Measurements from ENCODE around the gene LIMS1. TPM values are rescaled to one million over a fixed set of nuclear protein-coding genes. Genes with fewer than 3 reads are reported as not detected.
"Not testable (repeated sequence)": the region's sequence is repeated elsewhere in the genome, so short reads cannot be mapped to it uniquely, and the experiment has no call there.

LIMS1 gene
- total and polyA plus RNA-seq, 2 donors (not counting 3 experiments of a cell fraction or from before 2014, with no cell fraction given) = 153 to 229 TPM

- peaks cover 16% of the 10 kb centered on the region for H3K79me2 ChIP-seq (ENCODE audit: control insufficient read depth, insufficient read depth, low read length)
Observed at GRCh38 chr2:108643261-108643849, 109.1 kb downstream of the LIMS1 start.

GRCh38 chr2:108643862-108644261, 109.6 kb downstream of the LIMS1 start:
- not testable (repeated sequence) for FAIRE-seq
- H3K79me2 ChIP-seq (ENCODE audit: control insufficient read depth, insufficient read depth, low read length) = peaks cover 13% of the 10 kb centered on the region

More at GRCh38 chr2:108643261-108643849, 109.1 kb downstream of the LIMS1 start:
- Histone ChIP-seq H3K4me1 (ENCODE audit: control insufficient read depth, extremely low read depth, insufficient read depth, low read length) (peaks cover 19% of the 10 kb centered on the region), H3K27me3 (ENCODE audit: control insufficient read depth in 2 of 2, insufficient read depth in 2 of 2, low read length in 2 of 2) (no peaks in the 10 kb centered on the region), H3K4me3 (replicated peaks in 1 of 3; ENCODE audit: insufficient read depth in 1 of 3, low read depth in 1 of 3, low read length in 3 of 3) (no peak overlapping the region), H3K9ac (replicated peaks; ENCODE audit: extremely low read depth, insufficient read depth, low read length) (no peak overlapping the region), H2AFZ (ENCODE audit: low read depth, low read length) (no peak overlapping the region), H3K9me1 (replicated peaks; ENCODE audit: control insufficient read depth, extremely low read depth, insufficient read depth, low read length) (no peaks in the 10 kb centered on the region), H3K27ac (ENCODE audit: insufficient read depth, low read depth, low read length) (no peak overlapping the region), H4K20me1 (replicated peaks; ENCODE audit: control insufficient read depth, extremely low read depth, insufficient read depth, low read length) (no peaks in the 10 kb centered on the region), H3K36me3 (ENCODE audit: control insufficient read depth in 2 of 2, extremely low read depth in 1 of 2, insufficient read depth in 2 of 2, low read length in 2 of 2) (no peaks in the 10 kb centered on the region), H3K4me2 (ENCODE audit: insufficient read depth, low read length) (no peak overlapping the region), H3K9me3 (replicated peaks; ENCODE audit: control insufficient read depth, insufficient read depth, low read length) (no peaks in the 10 kb centered on the region)
- intact Hi-C loops (cut with micrococcal nuclease) = no loop called here
- BruUV-seq (replicated peaks) = no TSS peak
- DNase-seq (ENCODE audit: low read depth, low spot score) (no peak), FAIRE-seq (no peak)
- dilution Hi-C loops (cut with MboI; ENCODE audit: extremely low pct_ligation_motif_present, low sequenced_read_pairs) = no loop called here
- ChIA-PET POLR2A (no interaction called here), CTCF (no interaction called here)
- TF ChIP-seq MYC (IDR thresholded peaks at IDR 0.05; ENCODE audit: low read depth, low read length) = no peak
- TF ChIP-seq MAX (IDR thresholded peaks at IDR 0.05; ENCODE audit: insufficient read depth, insufficient read length) = no peak
- TF ChIP-seq EZH2 (IDR thresholded peaks at IDR 0.05; ENCODE audit: borderline replicate concordance, low read depth, low read length, severe bottlenecking) = no peak
- no peak for TF ChIP-seq CTCF (IDR thresholded peaks at IDR 0.05; ENCODE audit: extremely low read depth in 1 of 2, insufficient read depth in 1 of 2, low read depth in 1 of 2, low read length in 2 of 2)
- TF ChIP-seq GATA2 (IDR thresholded peaks at IDR 0.05; ENCODE audit: insufficient read depth, insufficient read length, low read depth, low read length) = no peak
- no peak for TF ChIP-seq FOS (IDR thresholded peaks at IDR 0.05; ENCODE audit: borderline replicate concordance, insufficient read depth, low read length)
- no peak for TF ChIP-seq POLR2AphosphoS5 (IDR thresholded peaks at IDR 0.05; ENCODE audit: insufficient read depth, low read depth, low read length)
- no peak for TF ChIP-seq JUN (IDR thresholded peaks at IDR 0.05; ENCODE audit: borderline replicate concordance, insufficient read depth, insufficient read length, low read depth)
- TF ChIP-seq POLR2A (IDR thresholded peaks at IDR 0.05; ENCODE audit: low read depth, low read length) = no peak

GRCh38 chr2:108644446-108644845, 110.2 kb downstream of the LIMS1 start:
- H3K4me2 ChIP-seq (ENCODE audit: insufficient read depth, low read length); H4K20me1 ChIP-seq (replicated peaks; ENCODE audit: control insufficient read depth, extremely low read depth, insufficient read depth, low read length); H3K27ac ChIP-seq (ENCODE audit: insufficient read depth, low read depth, low read length); H3K9me1 ChIP-seq (replicated peaks; ENCODE audit: control insufficient read depth, extremely low read depth, insufficient read depth, low read length); H3K36me3 ChIP-seq (ENCODE audit: control insufficient read depth in 2 of 2, extremely low read depth in 1 of 2, insufficient read depth in 2 of 2, low read length in 2 of 2); H3K4me3 ChIP-seq (replicated peaks in 1 of 3; ENCODE audit: insufficient read depth in 1 of 3, low read depth in 1 of 3, low read length in 3 of 3); DNase-seq (ENCODE audit: low read depth, low spot score); BruUV-seq (replicated peaks); CTCF ChIA-PET; H3K9ac ChIP-seq (replicated peaks; ENCODE audit: extremely low read depth, insufficient read depth, low read length); dilution Hi-C loops (cut with MboI; ENCODE audit: extremely low pct_ligation_motif_present, low sequenced_read_pairs); FAIRE-seq; H3K27me3 ChIP-seq (ENCODE audit: control insufficient read depth in 2 of 2, insufficient read depth in 2 of 2, low read length in 2 of 2); H3K9me3 ChIP-seq (replicated peaks; ENCODE audit: control insufficient read depth, insufficient read depth, low read length); intact Hi-C loops (cut with micrococcal nuclease); POLR2A ChIA-PET; H2AFZ ChIP-seq (ENCODE audit: low read depth, low read length): not testable (repeated sequence)
- Histone ChIP-seq H3K4me1 (ENCODE audit: control insufficient read depth, extremely low read depth, insufficient read depth, low read length) (peaks cover 17% of the 10 kb centered on the region), H3K79me2 (ENCODE audit: control insufficient read depth, insufficient read depth, low read length) (peaks cover 11% of the 10 kb centered on the region)

More at GRCh38 chr2:108643862-108644261, 109.6 kb downstream of the LIMS1 start:
- H3K9me1 ChIP-seq (replicated peaks; ENCODE audit: control insufficient read depth, extremely low read depth, insufficient read depth, low read length); BruUV-seq (replicated peaks); H3K4me2 ChIP-seq (ENCODE audit: insufficient read depth, low read length); H3K36me3 ChIP-seq (ENCODE audit: control insufficient read depth in 2 of 2, extremely low read depth in 1 of 2, insufficient read depth in 2 of 2, low read length in 2 of 2); H2AFZ ChIP-seq (ENCODE audit: low read depth, low read length); H3K9ac ChIP-seq (replicated peaks; ENCODE audit: extremely low read depth, insufficient read depth, low read length); DNase-seq (ENCODE audit: low read depth, low spot score); H3K4me3 ChIP-seq (replicated peaks in 1 of 3; ENCODE audit: insufficient read depth in 1 of 3, low read depth in 1 of 3, low read length in 3 of 3); CTCF ChIA-PET; H3K27me3 ChIP-seq (ENCODE audit: control insufficient read depth in 2 of 2, insufficient read depth in 2 of 2, low read length in 2 of 2); dilution Hi-C loops (cut with MboI; ENCODE audit: extremely low pct_ligation_motif_present, low sequenced_read_pairs); POLR2A ChIA-PET; intact Hi-C loops (cut with micrococcal nuclease); H4K20me1 ChIP-seq (replicated peaks; ENCODE audit: control insufficient read depth, extremely low read depth, insufficient read depth, low read length); H3K27ac ChIP-seq (ENCODE audit: insufficient read depth, low read depth, low read length); H3K9me3 ChIP-seq (replicated peaks; ENCODE audit: control insufficient read depth, insufficient read depth, low read length): not testable (repeated sequence)
- H3K4me1 ChIP-seq (ENCODE audit: control insufficient read depth, extremely low read depth, insufficient read depth, low read length) = peaks cover 19% of the 10 kb centered on the region

Data from endothelial cell of umbilical vein (primary cell).